ENCODE measurements around the gene DGKD. TPM values are rescaled to one million over a fixed set of nuclear protein-coding genes. Genes with fewer than 3 reads are reported as not detected.

DGKD gene
- polyA plus RNA-seq, 3 donors = 14.5 to 67.5 (median 16.6) TPM

DNA sequence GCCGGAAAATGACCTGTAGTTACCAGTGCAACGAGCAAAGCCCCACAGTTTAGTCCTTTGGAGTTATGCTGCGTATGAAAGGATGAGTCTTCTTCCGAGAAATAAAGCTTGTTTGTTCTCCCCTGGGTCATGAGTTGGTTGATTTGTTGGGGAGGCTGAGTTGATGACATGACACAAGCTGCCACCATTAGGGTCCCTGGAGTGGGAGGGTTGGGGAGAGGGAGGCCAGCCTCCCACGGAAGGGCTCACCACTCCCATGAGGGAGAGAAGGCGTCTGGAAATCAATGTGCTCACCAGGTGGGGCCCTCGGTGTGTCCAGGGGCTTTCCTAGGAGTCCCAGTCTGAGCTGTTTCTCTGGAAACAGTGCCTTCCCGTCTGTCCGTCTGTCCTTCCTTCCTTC is 7.4 kb upstream of the DGKD start:
- no peak overlapping the region for H3K4me2 ChIP-seq (replicated peaks; ENCODE audit: extremely low read depth, low read length, poor library complexity, severe bottlenecking)
- no peaks in the 10 kb centered on the region for H3K9me3 ChIP-seq (replicated peaks in 1 of 2; ENCODE audit: control insufficient read depth in 1 of 2, insufficient read depth in 1 of 2, low read length in 2 of 2)
- no peak overlapping the region for H2AFZ ChIP-seq (ENCODE audit: insufficient read depth, low read depth, low read length, poor library complexity, severe bottlenecking)
- H3K9ac ChIP-seq (ENCODE audit: insufficient read depth, low read length, poor library complexity, severe bottlenecking) = no peak overlapping the region
- no peaks in the 10 kb centered on the region for H3K79me2 ChIP-seq (ENCODE audit: insufficient read depth, low read length)
- TF ChIP-seq, protein P1, sequence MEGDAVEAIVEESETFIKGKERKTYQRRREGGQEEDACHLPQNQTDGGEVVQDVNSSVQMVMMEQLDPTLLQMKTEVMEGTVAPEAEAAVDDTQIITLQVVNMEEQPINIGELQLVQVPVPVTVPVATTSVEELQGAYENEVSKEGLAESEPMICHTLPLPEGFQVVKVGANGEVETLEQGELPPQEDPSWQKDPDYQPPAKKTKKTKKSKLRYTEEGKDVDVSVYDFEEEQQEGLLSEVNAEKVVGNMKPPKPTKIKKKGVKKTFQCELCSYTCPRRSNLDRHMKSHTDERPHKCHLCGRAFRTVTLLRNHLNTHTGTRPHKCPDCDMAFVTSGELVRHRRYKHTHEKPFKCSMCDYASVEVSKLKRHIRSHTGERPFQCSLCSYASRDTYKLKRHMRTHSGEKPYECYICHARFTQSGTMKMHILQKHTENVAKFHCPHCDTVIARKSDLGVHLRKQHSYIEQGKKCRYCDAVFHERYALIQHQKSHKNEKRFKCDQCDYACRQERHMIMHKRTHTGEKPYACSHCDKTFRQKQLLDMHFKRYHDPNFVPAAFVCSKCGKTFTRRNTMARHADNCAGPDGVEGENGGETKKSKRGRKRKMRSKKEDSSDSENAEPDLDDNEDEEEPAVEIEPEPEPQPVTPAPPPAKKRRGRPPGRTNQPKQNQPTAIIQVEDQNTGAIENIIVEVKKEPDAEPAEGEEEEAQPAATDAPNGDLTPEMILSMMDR (IDR thresholded peaks at IDR 0.05) = no peak
- peaks cover 40% of the 10 kb centered on the region for H3K4me1 Mint-ChIP-seq
- no peaks in the 10 kb centered on the region for H3K36me3 ChIP-seq (replicated peaks in 1 of 2; ENCODE audit: control insufficient read depth in 1 of 2, insufficient read depth in 2 of 2, low read length in 2 of 2)
- H3K27ac ChIP-seq (ENCODE audit: low read depth in 1 of 2, low read length in 2 of 2) = no peak overlapping the region
- DNase-seq = no peak
- peaks cover 0 to 4% (median 0%) of the 10 kb centered on the region in 7 donors for H3K9me3 Mint-ChIP-seq
- no peak overlapping the region for H3K27ac Mint-ChIP-seq
- peaks cover 38% of the 10 kb centered on the region in 2 donors for H3K4me1 ChIP-seq (ENCODE audit: control insufficient read depth in 1 of 2, insufficient read depth in 2 of 2, low read length in 2 of 2)
- intact Hi-C loops (cut with micrococcal nuclease) = no loop called here
- H3K36me3 Mint-ChIP-seq = peaks cover 0 to 6% of the 10 kb centered on the region in 2 donors
- no peaks in the 10 kb centered on the region for H4K20me1 ChIP-seq (ENCODE audit: insufficient read depth, low read length)
- no peak overlapping the region for H3K4me3 Mint-ChIP-seq
- H3K27me3 Mint-ChIP-seq (ENCODE audit: low read depth in 3 of 3) = no peaks in the 10 kb centered on the region
- H3K27me3 ChIP-seq (ENCODE audit: control insufficient read depth in 2 of 2, insufficient read depth in 2 of 2, low read length in 2 of 2) = no peaks in the 10 kb centered on the region
- no peak overlapping the region for H3K4me3 ChIP-seq (replicated peaks in 1 of 3; ENCODE audit: low read depth in 2 of 3, low read length in 3 of 3)
- 78% methylated on average over 6 of the region's 9 CpGs for WGBS (ENCODE audit: insufficient coverage)

DNA sequence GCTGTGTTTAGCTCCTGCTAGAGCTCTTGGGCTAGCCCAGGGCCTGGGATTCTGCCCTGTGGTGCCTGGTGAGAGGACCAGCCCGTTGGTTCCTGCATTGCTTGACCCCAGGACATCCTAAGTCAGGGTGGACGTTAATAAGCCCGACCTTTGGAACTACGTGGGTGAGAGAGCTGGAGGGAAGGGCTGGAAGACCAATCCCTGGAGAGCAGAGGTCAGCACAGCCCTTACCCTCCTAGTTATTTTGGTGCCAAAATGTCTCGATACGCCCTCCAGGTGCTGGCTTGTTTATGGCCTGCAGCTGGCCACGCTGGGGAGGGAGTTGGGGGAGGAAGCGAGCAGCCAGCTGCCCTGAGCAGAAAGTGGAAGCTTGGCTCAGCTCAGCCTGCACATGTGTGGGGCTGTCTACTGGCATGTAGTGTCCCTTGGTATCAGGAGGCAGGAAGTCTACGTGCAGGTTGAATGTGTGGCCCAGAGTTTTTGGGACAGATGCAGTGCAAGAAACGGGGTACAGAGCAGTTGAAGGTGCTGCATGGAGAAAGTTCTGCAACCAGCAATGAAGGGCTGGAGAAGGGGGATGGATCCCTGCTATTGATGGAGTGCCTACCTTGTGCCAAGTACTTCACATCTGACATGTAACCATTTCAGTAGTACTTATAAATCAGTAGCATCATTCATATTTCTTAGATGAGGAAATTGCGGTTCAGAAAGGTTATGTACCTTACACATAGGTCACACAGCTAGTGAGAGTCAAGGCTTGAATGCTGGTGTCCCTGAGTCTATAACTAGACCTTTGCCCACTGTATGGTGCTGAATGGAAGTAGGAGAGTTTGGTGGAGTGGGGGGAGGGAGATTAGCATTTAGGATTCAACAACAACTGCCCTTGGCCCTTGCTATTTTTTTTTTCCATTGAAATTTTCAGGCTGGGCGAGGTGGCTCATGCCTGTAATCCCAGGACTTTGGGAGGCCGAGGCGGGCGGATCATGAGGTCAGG is 5.0 kb upstream of the DGKD start:
- intact Hi-C loops (cut with micrococcal nuclease) = no loop called here
- 11% methylated on average over 8 of the region's 15 CpGs for WGBS (ENCODE audit: insufficient coverage)
- H4K20me1 ChIP-seq (ENCODE audit: insufficient read depth, low read length) = no peaks in the 10 kb centered on the region
- Mint-ChIP-seq H3K4me3 (peak overlapping the region; percentile 39 to 62), H3K27ac (peak overlapping the region in 6 of 7 donors; percentile 30 to 77 (median 60)), H3K9me3 (no peaks in the 10 kb centered on the region), H3K27me3 (ENCODE audit: low read depth in 3 of 3) (no peaks in the 10 kb centered on the region), H3K4me1 (peaks cover 56% of the 10 kb centered on the region), H3K36me3 (peaks cover 3 to 6% of the 10 kb centered on the region in 2 donors)
- H3K27me3 ChIP-seq (ENCODE audit: control insufficient read depth in 2 of 2, insufficient read depth in 2 of 2, low read length in 2 of 2) = no peaks in the 10 kb centered on the region
- H3K4me2 ChIP-seq (replicated peaks; ENCODE audit: extremely low read depth, low read length, poor library complexity, severe bottlenecking) = peak overlapping the region; percentile 53
- peaks cover 59 to 60% of the 10 kb centered on the region in 2 donors for H3K4me1 ChIP-seq (ENCODE audit: control insufficient read depth in 1 of 2, insufficient read depth in 2 of 2, low read length in 2 of 2)
- peak overlapping the region in 1 of 3 experiments; percentile 52 for H3K4me3 ChIP-seq (replicated peaks in 1 of 3; ENCODE audit: low read depth in 2 of 3, low read length in 3 of 3)
- DNase-seq = peak in 2 of 3 donors; percentile 41 to 56
- H3K9ac ChIP-seq (ENCODE audit: insufficient read depth, low read length, poor library complexity, severe bottlenecking) = no peak overlapping the region
- H2AFZ ChIP-seq (ENCODE audit: insufficient read depth, low read depth, low read length, poor library complexity, severe bottlenecking) = peak overlapping the region; percentile 87
- H3K27ac ChIP-seq (ENCODE audit: low read depth in 1 of 2, low read length in 2 of 2) = peak overlapping the region in 1 of 2 donors; percentile 12
- peaks cover 12% of the 10 kb centered on the region for H3K79me2 ChIP-seq (ENCODE audit: insufficient read depth, low read length)
- TF ChIP-seq, protein P1 (IDR thresholded peaks at IDR 0.05) = no peak
- H3K36me3 ChIP-seq (replicated peaks in 1 of 2; ENCODE audit: control insufficient read depth in 1 of 2, insufficient read depth in 2 of 2, low read length in 2 of 2) = no peaks in the 10 kb centered on the region
- no peaks in the 10 kb centered on the region for H3K9me3 ChIP-seq (replicated peaks in 1 of 2; ENCODE audit: control insufficient read depth in 1 of 2, insufficient read depth in 1 of 2, low read length in 2 of 2)
